Coronary artery (tissue), 2 donors: Measurements from ENCODE around the gene AKR1C1.
A peak's percentile ranks its signal among the peaks of the same experiment; 100 is the strongest.
"Not testable (repeated sequence)": the region's sequence is repeated elsewhere in the genome, so short reads cannot be mapped to it uniquely, and the experiment has no call there.

Source experiments
- DNase-seq: peaks from one replicate; pipeline ENCODE4 v3.0.0-alpha.2; 2017; ENCODE audit warnings: low spot score
- H3K27ac ChIP-seq, 2 donors: fragments of 200-600 bp; sonication (generic); one replicate each; pipeline ENCODE4 v1.5.1; 2016 to 2019
- H3K4me3 ChIP-seq: fragments of 200-600 bp; sonication (generic); 2 replicates; pipeline ENCODE4 v1.5.1; 2016; ENCODE audit warnings: mild to moderate bottlenecking, moderate library complexity
- CTCF ChIP-seq: fragments of 200-600 bp; sonication (generic); IDR thresholded peaks from one replicate; pipeline ENCODE4 v1.5.1; 2019; ENCODE audit warnings: antibody characterized with exemption

AKR1C1 gene

GRCh38 chr10:4965763-4966162, 2.5 kb downstream of the AKR1C1 start:
- not testable (repeated sequence) for DNase-seq, H3K27ac ChIP-seq
- H3K4me3 ChIP-seq: peak overlapping the region; percentile 59

- H3K27ac ChIP-seq, DNase-seq: not testable (repeated sequence)
- H3K4me3 ChIP-seq: peak overlapping the region; percentile 49
Observed at GRCh38 chr10:4967189-4967588, 4.0 kb downstream of the AKR1C1 start.

- not testable (repeated sequence) for H3K4me3 ChIP-seq, H3K27ac ChIP-seq, DNase-seq
Observed at GRCh38 chr10:4969289-4969688, 6.1 kb downstream of the AKR1C1 start.

GRCh38 chr10:4970362-4970761, 7.1 kb downstream of the AKR1C1 start:
- DNase-seq, H3K27ac ChIP-seq, H3K4me3 ChIP-seq: not testable (repeated sequence)

- not testable (repeated sequence) for H3K4me3 ChIP-seq, DNase-seq
Observed at GRCh38 chr10:4972369-4973142, 9.3 kb downstream of the AKR1C1 start.

GRCh38 chr10:4973294-4973693, 10.1 kb downstream of the AKR1C1 start:
- H3K27ac ChIP-seq, H3K4me3 ChIP-seq, DNase-seq: not testable (repeated sequence)

More at GRCh38 chr10:4972369-4973142, 9.3 kb downstream of the AKR1C1 start:
- not testable (repeated sequence) for H3K27ac ChIP-seq

GRCh38 chr10:4974400-4974799, 11.2 kb downstream of the AKR1C1 start:
- not testable (repeated sequence) for H3K4me3 ChIP-seq, H3K27ac ChIP-seq, DNase-seq

GRCh38 chr10:4977025-4977424, 13.8 kb downstream of the AKR1C1 start:
- DNase-seq: no peak
- Histone ChIP-seq H3K4me3 (no peak overlapping the region), H3K27ac (no peak overlapping the region)
- TF ChIP-seq CTCF: no peak

- Histone ChIP-seq H3K27ac (no peak overlapping the region), H3K4me3 (no peak overlapping the region)
- no peak for DNase-seq
- no peak for TF ChIP-seq CTCF
Observed at GRCh38 chr10:4978870-4979269, 15.7 kb downstream of the AKR1C1 start.

- no peak overlapping the region for H3K27ac ChIP-seq
- DNase-seq: no peak
- no peak overlapping the region for H3K4me3 ChIP-seq
- no peak for TF ChIP-seq CTCF
Observed at GRCh38 chr10:4980793-4981192, 17.6 kb downstream of the AKR1C1 start.

GRCh38 chr10:4981722-4982471, 18.7 kb downstream of the AKR1C1 start:
- TF ChIP-seq CTCF: no peak
- H3K4me3 ChIP-seq: no peak overlapping the region
- DNase-seq: no peak

More at GRCh38 chr10:4981722-4982471, 18.7 kb downstream of the AKR1C1 start:
- H3K27ac ChIP-seq: peak overlapping the region; percentile 3 to 56
